A549 (cell line): ENCODE measurements around the gene UBE2E1. TPM values are rescaled to one million over a fixed set of nuclear protein-coding genes. Genes with fewer than 3 reads are reported as not detected.
"Not testable (repeated sequence)": the region's sequence is repeated elsewhere in the genome, so short reads cannot be mapped to it uniquely, and the experiment has no call there.

Source experiments
- ATAC-seq, 2 experiments: fragments of 200-7000 bp in 1 of 2; fragments of >200 bp in 1 of 2; cut with Nextera tagmentation in 1 of 2; cut with Tn5 transposase in 1 of 2; 3 replicates each; pipeline versions ENCODE4 v1.8.0 to v1.9.1; 2018 to 2020; ENCODE audit warnings: mild to moderate bottlenecking in 1 of 2, moderate library complexity in 1 of 2
- CTCF ChIA-PET: fragments of 300-600 bp; sonication (Branson Sonifier 250); formaldehyde crosslinking; extraction: SDS; loops from one replicate; lab custom pipeline; 2021; ENCODE audit warnings: antibody characterized with exemption, inconsistent platforms; lab: Yijun Ruan, JAX
- POLR2A ChIA-PET: fragments of 350-600 bp; formaldehyde crosslinking; extraction: SDS; loops from one replicate; lab custom pipeline; 2021; ENCODE audit warnings: antibody characterized with exemption, inconsistent platforms; lab: Yijun Ruan, JAX
- DNase-seq, 2 experiments: peaks; one replicate each; pipeline versions ENCODE4 v3.0.0 to v3.0.0-alpha.2; 2011 to 2016; ENCODE audit warnings: low read depth in 1 of 2, low spot score in 1 of 2
- FAIRE-seq: peaks from 2 replicates; lab custom pipeline; 2011; peaks lifted over from hg19 to GRCh38; lab: Jason Lieb, UNC
- H3K27ac ChIP-seq, 2 experiments: fragments of >200 bp; sonication (Bioruptor Twin); formaldehyde crosslinking; 3 replicates each; pipeline ENCODE4 v1.5.1; 2016 to 2017
- H3K4me1 ChIP-seq: fragments of >200 bp; sonication (Bioruptor Twin); formaldehyde crosslinking; 3 replicates; pipeline ENCODE4 v1.6.1; 2016
- H3K4me2 ChIP-seq: fragments of >200 bp; sonication (Bioruptor Twin); formaldehyde crosslinking; 3 replicates; pipeline ENCODE4 v1.6.1; 2016
- H3K4me3 ChIP-seq: fragments of >200 bp; sonication (Bioruptor Twin); formaldehyde crosslinking; 3 replicates; pipeline ENCODE4 v1.5.1; 2016
- H3K9me3 ChIP-seq: fragments of >200 bp; sonication (Bioruptor Twin); formaldehyde crosslinking; 3 replicates; pipeline ENCODE4 v1.6.1; 2016
- BHLHE40 ChIP-seq: IDR thresholded peaks from 2 replicates; pipeline ENCODE4 v1.6.1; 2012; ENCODE audit warnings: low read depth, low read length, inconsistent platforms
- CBX2 ChIP-seq: fragments of 200-600 bp; sonication (generic); IDR thresholded peaks from 2 replicates; pipeline ENCODE4 v1.6.1; 2016; ENCODE audit warnings: low read depth, mild to moderate bottlenecking, borderline replicate concordance
- CBX8 ChIP-seq: fragments of 200-600 bp; sonication (generic); IDR thresholded peaks from 2 replicates; pipeline ENCODE4 v1.6.1; 2016
- CHD4 ChIP-seq: fragments of 200-600 bp; sonication (generic); IDR thresholded peaks from 2 replicates; pipeline ENCODE4 v1.6.1; 2016; ENCODE audit warnings: antibody characterized with exemption, mild to moderate bottlenecking, borderline replicate concordance
- FOSL2 ChIP-seq, 2 experiments: fragments of 450-650 bp in 1 of 2; fragments of >200 bp in 1 of 2; sonication (Bioruptor Twin) in 1 of 2; formaldehyde crosslinking; IDR thresholded peaks; 2 replicates each; pipeline versions ENCODE4 v1.5.0 to v1.6.1; 2016 to 2020; ENCODE audit warnings: mild to moderate bottlenecking in 1 of 2, moderate library complexity in 1 of 2
- HDAC2 ChIP-seq: fragments of 200-600 bp; sonication (generic); IDR thresholded peaks from 2 replicates; pipeline ENCODE4 v1.6.1; 2016
- HES2 ChIP-seq: fragments of >200 bp; sonication (Bioruptor Twin); formaldehyde crosslinking; IDR thresholded peaks from 2 replicates; pipeline ENCODE4 v1.6.1; 2016
- HOXB5 ChIP-seq: fragments of 250-450 bp; sonication (Bioruptor Pico); IDR thresholded peaks from 2 replicates; pipeline ENCODE4 v1.5.0; 2020; ENCODE audit warnings: mild to moderate bottlenecking, moderate library complexity
- NPAS2 ChIP-seq: fragments of 250-450 bp; sonication (Bioruptor Pico); IDR thresholded peaks from 2 replicates; pipeline ENCODE4 v1.8.0; 2022; ENCODE audit warnings: mild to moderate bottlenecking, moderate library complexity, borderline replicate concordance
- TFCP2L1 ChIP-seq: fragments of 250-450 bp; sonication (Bioruptor Pico); IDR thresholded peaks from 2 replicates; pipeline ENCODE4 v1.5.0; 2021; ENCODE audit warnings: mild to moderate bottlenecking
- ZSCAN20 ChIP-seq: fragments of 250-450 bp; sonication (Bioruptor Pico); IDR thresholded peaks from 2 replicates; pipeline ENCODE4 v1.8.0; 2022; ENCODE audit warnings: mild to moderate bottlenecking, moderate library complexity
- WGBS: methylation state at CpG from one replicate; pipeline ENCODE4 v1.1.6; 2017; ENCODE audit errors: missing lambda C conversion rate; 5-methylcytosine and 5-hydroxymethylcytosine counted together
- polyA plus RNA-seq, 4 experiments: library from polyadenylated mRNA; depleted of rRNA in 3 of 4; stranded (reverse); fragments of >200 nt; fragmentation: RNase III in 1 of 4; extraction: RNeasy Plus Mini Kit Qiagen cat#74134 plus additional on column Dnase treatment in 1 of 4; gene quantifications; 2 replicates in 3 of 4; 3 replicates in 1 of 4; pipeline ENCODE4 v1.2.3, GENCODE V29; 2011 to 2017

The UBE2E1 gene
- polyA plus RNA-seq, 2 of the 4 experiments (the other 2 are of a cell fraction) = 151 to 198 TPM

GRCh38 chr3:23845326-23846216 is 39.8 kb downstream of the UBE2E1 start:
- CTCF ChIA-PET = interaction anchor here (0.5 to 1.3 kb wide), 3 partner anchors 14 to 137 kb away, joined by 3 to 4 read pairs (median 3); no protein-coding TSS in a partner anchor
- no peak overlapping the region for H3K4me2 ChIP-seq
- POLR2A ChIA-PET = interaction anchor here (1.4 kb wide), 1 partner anchor 71 kb away, joined by 5 read pairs; the partner anchor contains the start of genes NKIRAS1 and RPL15
- no peak overlapping the region for H3K27ac ChIP-seq
- no peak for TF ChIP-seq FOSL2 (IDR thresholded peaks at IDR 0.05)
- 0 out of 2 replicates have a peak, but pooled peaks have one; percentile 5 for TF ChIP-seq FOSL2 (CRISPR knock-in tag; IDR thresholded peaks at IDR 0.05)
- no peak for TF ChIP-seq TFCP2L1
- DNase-seq = no peak
- H3K9me3 ChIP-seq = no peaks in the 10 kb centered on the region
- no peak for ATAC-seq
- no peak for FAIRE-seq
- H3K4me1 ChIP-seq = peaks cover 4% of the 10 kb centered on the region; the same call in 1 of the 3 replicates
- H3K4me3 ChIP-seq = no peak overlapping the region
- 92% methylated on average over 5 of the region's 5 CpGs for WGBS

GRCh38 chr3:23849462-23849861 is 43.7 kb downstream of the UBE2E1 start:
- H3K27ac ChIP-seq, H3K4me1 ChIP-seq, POLR2A ChIA-PET, CTCF ChIA-PET, H3K9me3 ChIP-seq, FAIRE-seq, DNase-seq, H3K4me2 ChIP-seq, H3K4me3 ChIP-seq, ATAC-seq: not testable (repeated sequence)
- 60% methylated on average over 2 of the region's 2 CpGs for WGBS

GRCh38 chr3:23856286-23856685 is 50.5 kb downstream of the UBE2E1 start:
- FAIRE-seq (no peak), DNase-seq (no peak), ATAC-seq (no peak)
- Histone ChIP-seq H3K4me1 (peaks cover 19% of the 10 kb centered on the region; the same call in 2 of the 3 replicates), H3K27ac (no peak overlapping the region), H3K4me3 (no peak overlapping the region), H3K9me3 (no peaks in the 10 kb centered on the region), H3K4me2 (no peak overlapping the region)
- no peak for TF ChIP-seq CHD4
- no peak for TF ChIP-seq HOXB5 (CRISPR knock-in tag)
- ChIA-PET CTCF (interaction anchor here (0.8 to 1.4 kb wide), 3 partner anchors 21 to 971 kb away, joined by 3 to 5 read pairs (median 3); no protein-coding TSS in a partner anchor), POLR2A (no interaction called here)
- WGBS = 81% methylated on average over 3 of the region's 3 CpGs

- FAIRE-seq (no peak), ATAC-seq (peak in 1 of 2 experiments; percentile 26; a peak in 1 of 6 replicates), DNase-seq (no peak)
- 42% methylated on average over 1 of the region's 1 CpG for WGBS
- H3K9me3 ChIP-seq = no peaks in the 10 kb centered on the region
- no peak for TF ChIP-seq CBX2
- no peak for TF ChIP-seq HDAC2
- TF ChIP-seq BHLHE40 = no peak
- no peak for TF ChIP-seq ZSCAN20 (CRISPR knock-in tag)
- TF ChIP-seq CBX8 = no peak
- no peak for TF ChIP-seq NPAS2 (CRISPR knock-in tag)
- H3K4me1 ChIP-seq = peaks cover 19% of the 10 kb centered on the region; the same call in 2 of the 3 replicates
- ChIA-PET POLR2A (no interaction called here), CTCF (interaction anchor here (0.5 to 2.0 kb wide), 4 partner anchors 25 to 670 kb away, joined by 3 to 10 read pairs (median 5); no protein-coding TSS in a partner anchor)
- H3K27ac ChIP-seq = no peak overlapping the region
- H3K4me2 ChIP-seq = no peak overlapping the region
- no peak overlapping the region for H3K4me3 ChIP-seq
Observed at GRCh38 chr3:23859012-23859743, 53.4 kb downstream of the UBE2E1 start.

- no peak for TF ChIP-seq HES2
- no peaks in the 10 kb centered on the region for H3K9me3 ChIP-seq
- H3K4me3 ChIP-seq = no peak overlapping the region
- WGBS = 97% methylated on average over 7 of the region's 7 CpGs
- FAIRE-seq = no peak
- peaks cover 20% of the 10 kb centered on the region for H3K4me1 ChIP-seq
- DNase-seq = no peak
- no peak overlapping the region for H3K27ac ChIP-seq
- POLR2A ChIA-PET = no interaction called here
- CTCF ChIA-PET = interaction anchor here (0.5 to 2.0 kb wide), 5 partner anchors 10 to 671 kb away, joined by 3 to 10 read pairs (median 3); no protein-coding TSS in a partner anchor
- ATAC-seq = no peak
- no peak overlapping the region for H3K4me2 ChIP-seq
Observed at GRCh38 chr3:23859839-23860382, 54.2 kb downstream of the UBE2E1 start.
